GM19328 (cell line): ENCODE results near the gene QSOX2.
"Not testable (repeated sequence)": the region's sequence is repeated elsewhere in the genome, so short reads cannot be mapped to it uniquely, and the experiment has no call there.

Source experiments
- ATAC-seq: cut with Tn5 transposase; IDR thresholded peaks from one replicate; pipeline ENCODE4 v1.9.1; 2021; ENCODE audit warnings: mild to moderate bottlenecking, moderate library complexity; ENCODE audit not compliant: unreplicated experiment

QSOX2 gene

DNA sequence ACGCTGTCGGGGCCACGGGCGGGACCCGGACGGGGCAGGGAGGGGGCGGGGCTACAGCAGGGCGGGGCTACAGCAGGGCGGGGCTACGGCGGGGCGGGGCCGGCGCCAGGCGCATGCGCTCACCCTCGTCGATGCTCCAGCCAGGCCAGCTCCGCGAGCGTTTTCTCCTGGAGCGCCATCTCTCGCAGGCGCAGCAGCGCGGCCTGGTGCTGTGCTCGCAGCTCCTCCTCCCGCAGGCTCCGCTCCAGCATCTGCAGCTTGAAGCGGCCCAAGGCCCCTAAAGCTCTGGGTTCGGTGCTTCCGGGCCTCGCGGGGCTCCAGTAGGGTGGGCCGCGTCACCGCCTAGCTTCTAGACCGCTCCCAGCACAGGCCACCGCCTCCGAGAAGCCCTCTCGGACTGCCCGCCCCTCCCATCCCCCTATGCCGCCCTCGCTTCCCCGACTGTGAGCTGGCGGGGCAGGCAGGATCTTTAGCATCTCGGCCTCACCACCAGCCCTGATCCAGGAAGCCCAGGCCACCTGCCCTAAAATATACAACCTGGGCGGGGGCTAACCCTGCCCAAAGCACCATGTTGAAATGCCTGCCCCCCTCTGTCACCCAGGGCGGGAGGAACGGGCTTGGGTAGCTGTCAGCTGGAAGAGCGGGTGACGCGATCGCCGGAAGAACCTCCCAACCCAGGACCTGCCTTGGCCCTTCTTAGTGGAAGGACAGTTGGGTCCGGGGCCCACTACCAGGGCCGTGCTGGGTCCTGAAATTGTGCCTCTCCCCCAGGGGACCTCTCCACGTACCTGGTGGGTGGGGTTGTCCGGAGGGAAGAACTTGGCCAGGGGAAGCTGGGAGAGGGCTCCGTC lies 21.9 kb upstream of the QSOX2 start:
- no peak for ATAC-seq

DNA sequence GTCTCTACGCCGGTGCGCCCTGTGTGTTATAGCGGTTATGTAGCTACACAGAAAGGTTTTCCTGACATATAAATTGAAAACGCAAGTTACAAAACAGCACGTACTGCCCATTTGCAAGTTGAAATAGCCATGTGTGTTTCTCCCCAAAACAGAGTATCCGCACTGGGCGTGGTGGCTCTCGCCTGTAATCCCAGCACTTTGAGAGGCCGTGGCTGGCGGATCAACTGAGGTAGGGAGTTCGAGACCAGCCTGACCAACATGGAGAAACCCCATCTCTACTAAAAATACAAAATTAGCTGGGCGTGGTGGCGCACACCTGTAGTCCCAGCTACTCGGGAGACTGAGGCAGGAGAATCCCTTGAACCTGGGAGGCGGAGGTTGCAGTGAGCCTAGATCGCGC lies 21.0 kb upstream of the QSOX2 start:
- ATAC-seq: not testable (repeated sequence)

DNA sequence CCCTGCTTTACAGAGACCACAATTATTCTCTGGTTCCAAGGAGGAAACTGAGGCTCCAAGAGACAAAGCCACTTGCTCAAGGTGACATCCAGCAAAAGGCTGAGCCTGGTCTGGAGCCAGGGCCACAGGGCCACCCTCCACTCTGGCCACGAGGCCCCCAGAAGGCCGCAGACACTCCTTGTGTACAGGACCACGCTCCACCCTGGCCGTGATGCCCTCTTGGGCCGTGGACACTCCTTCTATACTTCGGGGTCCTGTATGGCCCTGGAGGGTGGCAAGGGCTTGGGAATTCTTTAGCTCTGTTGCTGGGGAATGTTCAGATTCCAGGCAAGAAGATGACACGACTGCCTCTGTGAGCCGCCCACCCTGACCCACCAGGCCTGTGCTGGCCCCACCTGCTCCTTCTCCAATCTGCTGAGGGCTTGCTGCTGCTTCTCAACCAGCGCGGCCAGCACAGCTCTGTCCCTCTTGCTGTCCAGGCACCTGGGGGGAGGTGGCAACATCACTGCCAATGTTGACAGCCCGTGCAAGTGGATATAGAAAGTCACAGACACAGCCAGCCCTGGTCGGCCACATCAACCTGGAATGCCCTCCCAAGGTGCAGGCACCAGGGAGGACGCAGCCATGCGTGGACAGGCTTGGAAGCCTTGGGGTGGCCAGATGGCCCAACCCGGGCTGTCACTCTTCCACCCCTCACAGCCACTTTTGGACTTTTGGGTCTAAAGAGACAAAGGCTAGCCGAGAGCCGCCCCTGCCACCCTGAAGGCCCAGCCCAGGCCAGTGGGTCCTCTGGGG lies 20.1 kb upstream of the QSOX2 start:
- ATAC-seq: no peak

DNA sequence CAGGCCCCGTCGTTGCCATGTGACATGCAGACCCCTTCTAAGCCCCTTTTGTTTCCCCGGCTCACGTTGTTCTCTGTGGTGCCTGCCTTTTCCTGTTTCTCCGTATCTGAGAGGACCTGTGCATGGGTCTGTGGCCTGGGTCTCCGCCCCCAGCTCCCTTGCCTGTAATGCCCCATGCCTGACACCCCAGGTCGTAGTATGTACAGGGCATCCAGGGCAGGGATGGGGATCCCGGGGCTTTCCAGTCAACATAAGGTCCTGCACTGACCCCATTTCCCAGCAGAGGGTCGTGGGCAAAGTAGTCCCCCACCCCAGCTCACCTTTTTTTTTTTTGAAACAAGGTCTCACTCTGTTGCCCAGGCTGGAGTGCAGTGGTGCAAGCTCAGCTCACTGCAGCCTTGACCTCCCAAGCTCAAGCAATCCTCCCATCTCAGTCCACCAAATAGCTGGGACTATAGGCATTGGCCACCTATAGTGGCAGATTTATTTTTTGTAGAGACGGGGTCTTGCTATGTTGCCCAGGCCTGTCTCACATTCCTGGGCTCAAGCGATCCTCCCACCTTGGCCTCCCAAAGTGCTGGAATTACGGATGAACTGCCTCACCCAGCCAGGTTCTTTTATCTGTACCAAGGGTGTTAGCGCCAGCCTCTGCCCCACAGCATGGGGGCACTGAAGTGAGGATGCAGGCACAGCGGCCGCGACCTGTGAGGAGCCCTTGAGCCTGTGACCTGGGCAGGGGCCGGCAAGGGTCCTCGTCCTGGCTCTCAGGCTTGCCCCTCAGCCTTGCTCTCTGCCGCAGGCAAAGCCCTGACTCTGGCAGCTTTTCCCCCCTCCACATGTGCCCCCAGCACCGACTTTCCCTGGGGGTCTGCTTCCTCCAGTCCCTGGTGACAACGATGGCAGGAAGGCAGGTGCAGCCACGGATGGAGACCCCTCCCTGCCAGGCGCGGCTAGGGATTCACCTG lies 19.1 kb upstream of the QSOX2 start:
- ATAC-seq: no peak

DNA sequence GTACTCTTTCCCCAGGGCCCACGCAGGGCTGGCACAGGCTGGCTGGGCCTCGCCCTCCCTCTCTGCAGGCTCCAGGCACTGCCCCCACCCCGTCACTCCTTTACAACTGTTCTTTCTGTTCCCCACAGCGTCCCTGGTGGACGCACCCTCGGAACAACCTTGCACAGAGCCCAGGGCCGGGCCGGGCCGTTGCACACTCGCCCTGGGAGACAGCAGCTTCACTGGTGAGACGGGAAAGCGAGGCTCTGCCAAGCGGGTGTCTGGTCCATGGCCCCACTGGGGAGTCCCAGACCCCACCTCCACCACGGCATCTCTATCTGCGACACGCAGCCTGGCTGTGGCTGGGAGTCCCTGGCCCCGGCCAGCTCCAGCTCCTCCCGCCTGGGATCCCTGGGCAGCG lies 18.4 kb upstream of the QSOX2 start:
- no peak for ATAC-seq

DNA sequence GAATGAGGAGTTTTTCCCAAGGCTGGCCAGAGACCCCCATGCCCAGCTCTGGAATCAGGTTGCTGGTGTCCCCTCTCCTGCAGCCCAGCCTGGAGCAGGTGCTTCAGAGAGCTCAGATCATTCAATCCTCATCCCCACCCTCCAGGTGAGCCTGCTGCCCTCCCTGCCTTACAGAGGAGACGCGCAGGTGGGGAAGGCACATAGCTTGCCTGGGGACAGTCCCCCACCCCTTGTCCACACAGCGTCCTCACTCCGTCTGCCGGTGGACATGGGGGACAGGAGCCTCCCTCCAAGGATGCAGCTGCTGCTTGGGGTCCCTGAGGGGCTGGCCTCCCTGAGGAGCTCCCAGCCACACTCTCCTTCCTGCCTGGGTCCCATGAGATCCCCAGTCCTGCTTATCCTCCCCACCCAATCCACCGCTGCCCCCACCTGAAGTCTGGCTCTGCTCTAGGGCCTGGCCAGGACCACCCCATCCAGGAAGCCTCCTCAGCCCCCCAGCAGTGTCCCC lies 17.1 kb upstream of the QSOX2 start:
- ATAC-seq: no peak

DNA sequence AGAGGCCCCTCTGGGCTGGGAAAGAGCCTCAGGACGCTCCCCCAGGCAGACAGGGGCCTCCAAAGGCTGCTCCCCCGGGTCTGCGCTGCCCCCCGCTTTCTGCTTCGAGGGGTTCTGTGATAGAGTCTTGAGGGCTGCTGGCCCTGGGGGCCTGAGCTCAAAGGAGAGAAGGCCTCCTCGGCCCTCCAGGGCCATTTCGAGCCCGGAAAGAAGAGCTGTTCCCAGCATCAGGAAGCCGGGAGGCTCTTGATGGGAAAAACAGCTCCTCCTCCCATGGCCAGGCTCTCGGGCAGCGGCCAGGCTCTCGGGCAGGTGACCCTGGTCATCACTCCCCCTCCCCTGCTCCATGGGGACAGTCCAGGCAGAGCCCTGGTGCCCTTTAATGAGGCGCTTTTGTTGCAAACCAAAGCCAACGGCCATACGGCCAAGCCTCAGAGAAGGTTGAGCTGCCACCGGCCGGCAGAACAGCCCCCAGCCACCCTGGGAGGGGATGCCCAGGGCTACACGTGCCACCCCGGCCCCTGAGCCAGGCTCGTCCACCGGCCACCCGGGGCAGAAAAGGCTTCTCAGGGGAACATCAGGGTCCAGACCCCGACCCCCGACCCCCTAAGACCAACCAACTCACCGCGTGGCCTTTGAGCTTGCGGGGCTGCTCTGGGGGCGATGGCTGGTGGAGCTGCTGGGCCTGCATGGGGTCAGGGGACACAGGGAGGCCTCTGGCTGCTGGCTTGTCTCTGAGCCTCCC lies 16.2 kb upstream of the QSOX2 start:
- no peak for ATAC-seq

DNA sequence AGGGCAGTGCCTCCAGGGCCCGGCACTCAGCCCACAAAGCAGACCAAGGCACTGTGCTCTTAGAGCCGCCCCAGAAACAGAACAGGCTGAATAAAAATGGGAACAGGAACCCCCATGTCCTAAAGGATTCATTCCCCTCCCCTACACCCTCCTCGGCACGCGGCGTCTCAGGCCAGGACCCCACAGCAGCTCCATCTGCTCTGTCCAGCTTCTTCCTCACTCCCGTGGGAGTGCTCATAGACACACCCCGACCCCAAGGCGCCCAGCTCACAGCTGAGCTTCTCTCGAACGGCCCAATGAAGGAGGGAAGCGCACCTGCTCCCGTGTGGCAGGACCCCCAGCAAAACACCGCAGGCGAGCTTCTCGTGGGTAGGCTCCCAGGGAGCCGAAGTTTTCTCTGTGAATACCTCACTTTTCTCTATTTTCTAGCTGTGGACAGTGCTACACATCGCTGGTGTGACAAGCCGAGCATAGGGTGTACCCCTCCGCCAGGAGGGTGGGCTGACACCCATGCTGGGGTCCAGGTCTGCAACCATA lies 15.4 kb upstream of the QSOX2 start:
- ATAC-seq: no peak

DNA sequence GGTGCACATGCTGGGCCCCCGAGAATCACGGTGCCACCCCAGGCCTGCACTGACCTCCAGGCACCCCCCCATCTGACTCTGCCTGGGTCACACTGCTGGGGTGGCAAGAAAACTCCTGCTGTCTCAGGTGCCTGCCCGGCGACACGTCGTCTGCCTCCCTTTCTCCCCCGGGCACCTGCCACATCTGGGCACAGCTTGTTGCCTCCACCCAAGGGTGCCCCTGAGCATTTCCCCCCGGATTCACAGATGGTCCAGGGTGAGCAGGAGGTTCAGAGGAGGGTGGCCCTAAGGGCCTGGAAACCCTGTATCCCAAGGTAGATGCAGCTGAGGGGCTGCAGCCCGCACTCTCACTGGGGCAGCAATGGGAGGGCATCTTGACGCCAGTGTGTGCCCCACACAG lies 14.9 kb upstream of the QSOX2 start:
- ATAC-seq: no peak

DNA sequence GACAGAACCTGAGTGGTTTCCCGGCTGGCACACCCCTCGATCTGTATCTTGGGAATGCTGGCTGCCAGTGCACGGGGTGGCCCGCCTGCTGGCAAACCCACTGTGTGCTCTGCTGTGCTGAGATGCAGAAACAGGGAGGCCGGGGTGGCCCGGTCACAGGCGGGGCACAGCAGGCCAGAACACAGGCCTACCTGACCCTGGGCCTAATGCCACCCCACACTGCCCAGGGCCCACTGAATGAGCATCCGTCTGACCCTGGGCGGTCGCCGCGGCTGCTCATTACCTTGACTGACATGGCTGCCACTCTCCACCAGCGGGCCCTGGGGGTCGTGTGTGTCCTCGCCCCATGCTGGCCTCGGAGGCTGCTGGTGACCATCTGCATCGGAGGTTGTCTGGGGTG lies 14.2 kb upstream of the QSOX2 start:
- ATAC-seq: no peak

DNA sequence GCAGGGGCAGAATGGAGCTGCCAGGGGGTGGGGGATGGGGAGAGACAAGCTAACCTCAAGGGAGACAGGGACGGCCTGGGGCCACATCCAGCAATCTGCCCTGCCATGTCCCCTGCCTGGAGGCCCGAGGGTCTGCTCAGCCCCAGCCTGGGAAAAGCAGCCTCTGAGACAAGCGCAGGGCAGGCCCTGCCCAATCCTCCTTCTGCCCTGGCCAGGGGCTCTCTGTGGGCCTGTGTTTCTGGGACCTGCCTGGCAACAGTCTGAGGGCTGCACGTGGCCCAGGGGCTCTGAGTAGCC lies 13.9 kb upstream of the QSOX2 start:
- ATAC-seq: no peak

DNA sequence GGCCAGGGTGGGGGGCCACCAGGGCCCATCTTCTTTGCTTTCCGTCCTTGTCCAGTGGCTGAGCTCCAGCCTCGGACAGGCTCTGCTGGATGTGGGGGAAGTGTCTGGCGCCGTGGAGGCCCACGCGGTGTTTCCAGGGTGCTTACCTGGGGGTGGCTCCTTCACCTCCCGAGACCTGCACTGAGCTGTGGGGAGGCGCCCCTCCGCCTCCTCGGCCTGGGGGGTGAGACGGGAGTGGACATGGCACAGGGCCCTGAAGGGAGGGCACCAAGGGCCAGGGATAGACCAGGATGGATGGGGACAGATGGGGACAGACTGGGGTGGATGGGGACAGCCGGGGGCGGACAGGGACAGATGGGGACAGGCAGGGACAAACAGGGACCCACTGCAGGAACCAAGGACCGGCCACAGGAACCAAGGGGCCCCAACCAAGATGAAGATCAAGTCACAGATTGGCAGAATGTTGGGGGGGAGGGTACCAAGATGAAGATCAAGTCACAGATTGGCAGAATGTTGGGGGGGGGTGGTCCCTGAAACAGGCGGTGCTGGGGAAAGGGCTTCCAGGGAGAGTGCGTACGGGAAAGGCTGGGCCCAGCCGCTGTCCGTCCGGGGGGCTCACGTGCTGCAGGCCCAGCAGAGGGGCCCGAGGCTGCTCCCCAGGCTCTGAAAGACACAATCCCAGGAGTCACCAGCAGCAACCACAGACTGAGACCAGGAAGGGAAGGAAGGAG lies 13.3 kb upstream of the QSOX2 start:
- ATAC-seq: no peak

DNA sequence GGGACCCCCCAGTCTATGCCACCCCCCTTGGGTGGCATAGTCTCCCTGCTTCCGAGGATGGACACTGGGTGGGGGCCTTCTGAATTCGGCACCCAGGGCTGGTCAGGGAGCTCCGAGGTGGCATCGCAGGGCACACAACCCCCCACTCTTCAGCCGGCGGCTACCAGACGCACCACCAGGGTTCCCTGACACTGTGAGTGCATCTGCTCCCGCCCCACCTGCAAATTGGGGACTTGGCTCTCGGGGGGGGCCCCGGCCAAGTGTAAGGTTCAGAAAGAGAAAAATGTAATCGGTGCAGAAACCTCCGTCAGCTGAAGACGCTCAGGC lies 12.7 kb upstream of the QSOX2 start:
- ATAC-seq: no peak

DNA sequence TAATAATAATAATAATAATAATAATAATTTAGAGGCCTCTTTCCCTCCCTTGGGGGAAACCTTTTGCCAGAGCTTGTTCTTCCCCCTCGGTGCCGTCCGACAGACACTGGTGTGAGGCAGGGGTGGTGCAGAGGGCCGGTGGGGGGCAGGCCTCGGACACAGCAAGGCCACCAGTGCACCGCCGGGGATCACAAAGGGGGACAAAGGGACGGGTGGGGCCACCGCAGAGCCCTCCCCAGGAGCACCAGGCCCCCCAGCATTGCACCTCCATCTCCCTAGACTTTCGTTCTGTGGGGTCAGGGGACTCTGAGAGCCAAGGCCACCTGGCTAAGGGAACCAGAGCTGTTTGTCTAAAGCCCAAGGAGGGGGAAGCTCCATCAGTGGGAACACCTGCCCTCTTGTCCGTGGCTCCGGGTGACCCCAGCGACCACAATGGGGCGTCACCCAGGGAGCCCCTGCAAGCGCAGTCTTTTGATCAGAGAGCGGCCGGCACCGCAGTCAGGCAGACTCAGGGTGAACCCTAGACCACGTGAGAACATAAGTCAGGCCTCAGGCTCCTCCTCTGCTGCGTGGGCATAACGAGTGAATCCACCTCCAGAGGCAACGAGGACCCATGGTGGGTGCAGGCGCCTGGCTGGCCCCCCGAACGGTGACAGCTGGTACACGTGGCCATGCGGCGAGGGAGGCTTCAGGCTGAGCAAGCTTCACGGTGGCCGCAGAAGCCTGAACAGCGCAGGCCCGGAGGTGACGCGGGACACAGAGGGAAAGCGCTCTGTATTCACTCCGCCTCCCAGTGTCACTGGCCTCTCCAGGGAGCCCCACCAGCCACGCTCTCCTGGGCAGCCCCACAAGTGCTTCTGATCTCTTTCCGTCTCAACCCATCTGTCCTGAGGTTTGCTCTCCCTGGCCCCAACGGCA lies 12.0 kb upstream of the QSOX2 start:
- no peak for ATAC-seq

DNA sequence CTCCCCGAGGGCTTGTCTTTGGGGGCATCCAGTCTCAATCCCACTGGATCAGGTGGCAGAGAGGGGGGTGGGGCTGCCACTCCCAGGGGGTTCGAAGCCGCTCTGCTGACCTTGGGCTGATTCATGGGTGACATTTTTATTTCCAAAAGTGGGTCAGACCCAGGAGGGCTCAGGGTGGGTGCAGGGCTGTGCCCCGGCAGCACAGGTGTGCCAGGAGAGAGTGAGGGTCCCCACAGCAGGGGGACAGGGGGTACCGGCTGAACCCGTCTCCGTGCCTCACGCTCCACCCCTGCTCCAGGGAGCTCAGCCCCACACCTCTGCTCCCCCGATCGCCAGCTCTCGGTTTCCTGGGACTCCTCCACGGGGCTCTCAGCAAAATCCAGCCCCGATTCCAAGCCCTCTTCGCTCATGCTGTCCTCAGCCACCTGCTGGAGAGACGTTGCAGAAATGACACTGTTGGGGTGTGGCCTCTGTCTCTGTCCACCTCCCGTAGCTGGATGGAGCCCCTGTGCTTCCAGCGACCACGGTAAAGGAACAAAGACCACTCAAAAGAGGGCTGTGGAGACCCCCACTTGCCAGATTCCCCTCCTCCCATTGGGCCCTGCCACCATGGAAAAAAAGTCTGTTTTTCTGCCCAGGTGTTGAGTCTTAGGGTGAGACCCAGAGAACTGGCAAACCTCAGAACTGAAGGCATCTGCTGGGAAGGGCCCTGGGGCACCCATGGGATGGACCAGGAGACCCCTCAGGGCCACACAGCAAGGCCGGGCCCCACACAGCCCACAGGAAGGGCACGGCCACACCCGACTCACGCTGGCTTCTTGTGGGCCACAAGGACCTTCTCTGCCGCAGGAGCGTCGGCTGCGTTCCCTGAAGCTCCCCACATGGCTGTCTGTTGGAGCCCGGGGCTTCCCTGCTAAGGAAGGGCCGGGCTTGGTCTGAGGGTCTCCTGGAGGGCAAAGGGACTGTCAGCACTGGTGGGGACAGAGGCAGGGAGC lies 10.6 kb upstream of the QSOX2 start:
- ATAC-seq: no peak

DNA sequence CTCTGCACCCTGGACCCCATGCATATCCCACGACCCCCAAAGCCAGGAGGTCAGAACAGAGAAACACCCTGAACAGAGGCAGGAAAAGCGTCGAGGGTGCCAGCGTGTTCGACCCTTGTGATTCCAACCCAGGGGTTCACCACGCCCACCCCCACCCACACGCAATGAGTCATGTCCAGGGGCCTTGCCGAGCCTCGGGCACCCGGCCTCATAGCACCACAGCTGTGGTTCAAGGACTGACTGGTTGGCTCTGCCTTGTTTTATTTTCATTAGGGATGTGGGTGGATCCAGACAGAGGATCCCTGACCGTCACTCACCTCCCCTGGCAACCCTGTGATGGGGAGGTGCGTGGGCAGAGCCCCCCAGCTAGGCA lies 9.5 kb upstream of the QSOX2 start:
- ATAC-seq: no peak

DNA sequence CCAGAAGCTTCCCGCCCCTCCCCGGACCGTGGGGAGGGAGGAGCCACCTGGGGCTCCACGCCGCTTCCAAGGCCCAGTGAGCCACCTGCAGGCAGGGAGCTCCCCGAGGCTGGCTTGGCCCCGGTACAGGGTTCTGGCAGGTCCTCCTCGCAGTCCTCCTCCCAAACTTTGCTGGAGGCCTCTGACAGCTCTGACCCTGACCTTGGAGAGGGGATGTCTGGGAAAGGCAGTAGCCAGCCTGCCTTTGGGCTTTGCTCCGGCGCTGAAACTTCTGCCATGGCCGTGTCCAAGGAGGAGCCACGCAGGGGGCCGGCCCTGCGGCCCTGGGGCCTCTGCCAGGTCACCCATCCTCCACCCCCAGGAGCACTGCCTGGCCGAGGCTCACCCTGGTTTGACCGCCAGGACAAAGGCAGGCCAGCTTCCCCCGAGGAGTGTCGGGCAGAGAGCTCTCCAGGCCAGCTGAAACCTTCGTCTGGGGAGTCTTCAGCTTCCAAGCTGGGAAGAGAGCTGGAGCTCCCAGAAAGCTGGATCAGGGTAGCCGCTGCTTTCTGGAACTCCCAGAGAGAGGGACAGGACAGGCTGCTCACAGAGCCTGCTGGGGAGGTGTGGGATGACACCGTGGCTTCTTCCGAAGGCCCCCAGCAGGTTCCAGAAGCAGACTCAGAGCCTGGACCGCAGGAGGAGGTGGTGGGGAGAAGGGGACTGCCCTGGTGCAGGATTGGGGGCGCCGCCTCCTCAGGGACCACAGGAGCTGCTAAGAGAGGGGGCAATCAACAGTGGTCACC lies 9.0 kb upstream of the QSOX2 start:
- no peak for ATAC-seq
